PC-9 (cell line): ENCODE data around the gene CEP72.
"Not testable (repeated sequence)": the region's sequence is repeated elsewhere in the genome, so short reads cannot be mapped to it uniquely, and the experiment has no call there.

Source experiments
- CTCF ChIP-seq: fragments of 200-600 bp; sonication (generic); conservative IDR thresholded peaks from 2 replicates; pipeline ENCODE4 v1.6.1; 2017; ENCODE audit warnings: mixed run types, antibody characterized with exemption, mild to moderate bottlenecking, moderate library complexity
- EZH2 ChIP-seq: fragments of 200-600 bp; sonication (generic); IDR thresholded peaks from 2 replicates; pipeline ENCODE4 v1.8.0; 2017; ENCODE audit warnings: antibody characterized with exemption, low read depth

- not testable (repeated sequence) for TF ChIP-seq CTCF, EZH2
These were observed 29.7 kb upstream of the CEP72 start for GRCh38 chr5:582445-582844.
